DND-41 (cell line): ENCODE data around the gene PSG2.
"Not testable (repeated sequence)": the region's sequence is repeated elsewhere in the genome, so short reads cannot be mapped to it uniquely, and the experiment has no call there.

Source experiments
- EZH2 ChIP-seq: IDR thresholded peaks from 3 replicates; pipeline ENCODE4 v1.6.1; 2012; ENCODE audit warnings: borderline replicate concordance, low read depth, mild to moderate bottlenecking, moderate library complexity, low read length, inconsistent platforms; ENCODE audit not compliant: severe bottlenecking
- TF ChIP-seq, protein P1 (sequence below): IDR thresholded peaks from 2 replicates; pipeline ENCODE4 v1.5.1; 2012; ENCODE audit warnings: borderline replicate concordance, low read length, moderate library complexity, mild to moderate bottlenecking; ENCODE audit not compliant: poor library complexity, severe bottlenecking; ENCODE audit errors: extremely low read depth

- TF ChIP-seq, protein P1, sequence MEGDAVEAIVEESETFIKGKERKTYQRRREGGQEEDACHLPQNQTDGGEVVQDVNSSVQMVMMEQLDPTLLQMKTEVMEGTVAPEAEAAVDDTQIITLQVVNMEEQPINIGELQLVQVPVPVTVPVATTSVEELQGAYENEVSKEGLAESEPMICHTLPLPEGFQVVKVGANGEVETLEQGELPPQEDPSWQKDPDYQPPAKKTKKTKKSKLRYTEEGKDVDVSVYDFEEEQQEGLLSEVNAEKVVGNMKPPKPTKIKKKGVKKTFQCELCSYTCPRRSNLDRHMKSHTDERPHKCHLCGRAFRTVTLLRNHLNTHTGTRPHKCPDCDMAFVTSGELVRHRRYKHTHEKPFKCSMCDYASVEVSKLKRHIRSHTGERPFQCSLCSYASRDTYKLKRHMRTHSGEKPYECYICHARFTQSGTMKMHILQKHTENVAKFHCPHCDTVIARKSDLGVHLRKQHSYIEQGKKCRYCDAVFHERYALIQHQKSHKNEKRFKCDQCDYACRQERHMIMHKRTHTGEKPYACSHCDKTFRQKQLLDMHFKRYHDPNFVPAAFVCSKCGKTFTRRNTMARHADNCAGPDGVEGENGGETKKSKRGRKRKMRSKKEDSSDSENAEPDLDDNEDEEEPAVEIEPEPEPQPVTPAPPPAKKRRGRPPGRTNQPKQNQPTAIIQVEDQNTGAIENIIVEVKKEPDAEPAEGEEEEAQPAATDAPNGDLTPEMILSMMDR = not testable (repeated sequence)
- not testable (repeated sequence) for TF ChIP-seq EZH2
These were observed 56.1 kb downstream of the PSG2 start, which contains the start of gene PSG11 for GRCh38 chr19:43026369-43026768.
